HL-60 (cell line): Measurements from ENCODE around the gene ARHGAP27.

Source experiments
- GABPA ChIP-seq: IDR thresholded peaks from 2 replicates; pipeline ENCODE4 v1.6.1; 2012; ENCODE audit warnings: low read depth
- POLR2AphosphoS5 ChIP-seq: IDR thresholded peaks from 2 replicates; pipeline ENCODE4 v1.6.1; 2012; ENCODE audit warnings: low read depth
- SPI1 ChIP-seq: IDR thresholded peaks from 2 replicates; pipeline ENCODE4 v1.6.1; 2012; ENCODE audit warnings: low read depth, mild to moderate bottlenecking, borderline replicate concordance
- TF ChIP-seq, protein P1 (sequence below): IDR thresholded peaks from one replicate; pipeline ENCODE4 v1.5.1; 2011; ENCODE audit warnings: low read length, control low read depth, inconsistent platforms; ENCODE audit not compliant: insufficient read depth
- TF ChIP-seq, protein P2 (sequence below): IDR thresholded peaks from 2 replicates; pipeline ENCODE4 v1.6.1; 2012; ENCODE audit warnings: low read depth; ENCODE audit not compliant: insufficient replicate concordance

DNA sequence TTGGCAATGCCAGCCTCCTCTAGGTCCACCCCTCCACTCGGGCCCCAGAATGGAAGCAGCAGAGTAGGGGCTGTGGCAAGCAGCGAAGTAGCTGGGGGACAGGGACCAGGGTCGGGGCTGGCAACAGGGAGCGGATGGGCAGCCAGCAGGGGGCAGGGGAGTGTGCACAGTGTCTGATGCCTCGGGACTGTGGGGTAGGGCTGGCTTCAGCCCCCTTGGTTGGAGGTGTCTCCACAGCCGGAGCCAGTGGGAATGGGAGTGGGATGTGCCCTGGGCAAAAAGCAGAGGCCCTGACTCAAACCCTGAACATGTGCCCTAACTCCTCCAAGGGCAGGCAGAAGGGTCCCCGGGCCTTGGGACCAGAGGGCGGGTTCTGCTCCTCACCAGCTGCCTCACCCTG lies 18.5 kb upstream of the ARHGAP27 start:
- TF ChIP-seq, protein P1, sequence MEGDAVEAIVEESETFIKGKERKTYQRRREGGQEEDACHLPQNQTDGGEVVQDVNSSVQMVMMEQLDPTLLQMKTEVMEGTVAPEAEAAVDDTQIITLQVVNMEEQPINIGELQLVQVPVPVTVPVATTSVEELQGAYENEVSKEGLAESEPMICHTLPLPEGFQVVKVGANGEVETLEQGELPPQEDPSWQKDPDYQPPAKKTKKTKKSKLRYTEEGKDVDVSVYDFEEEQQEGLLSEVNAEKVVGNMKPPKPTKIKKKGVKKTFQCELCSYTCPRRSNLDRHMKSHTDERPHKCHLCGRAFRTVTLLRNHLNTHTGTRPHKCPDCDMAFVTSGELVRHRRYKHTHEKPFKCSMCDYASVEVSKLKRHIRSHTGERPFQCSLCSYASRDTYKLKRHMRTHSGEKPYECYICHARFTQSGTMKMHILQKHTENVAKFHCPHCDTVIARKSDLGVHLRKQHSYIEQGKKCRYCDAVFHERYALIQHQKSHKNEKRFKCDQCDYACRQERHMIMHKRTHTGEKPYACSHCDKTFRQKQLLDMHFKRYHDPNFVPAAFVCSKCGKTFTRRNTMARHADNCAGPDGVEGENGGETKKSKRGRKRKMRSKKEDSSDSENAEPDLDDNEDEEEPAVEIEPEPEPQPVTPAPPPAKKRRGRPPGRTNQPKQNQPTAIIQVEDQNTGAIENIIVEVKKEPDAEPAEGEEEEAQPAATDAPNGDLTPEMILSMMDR = no peak
- TF ChIP-seq, protein P2, sequence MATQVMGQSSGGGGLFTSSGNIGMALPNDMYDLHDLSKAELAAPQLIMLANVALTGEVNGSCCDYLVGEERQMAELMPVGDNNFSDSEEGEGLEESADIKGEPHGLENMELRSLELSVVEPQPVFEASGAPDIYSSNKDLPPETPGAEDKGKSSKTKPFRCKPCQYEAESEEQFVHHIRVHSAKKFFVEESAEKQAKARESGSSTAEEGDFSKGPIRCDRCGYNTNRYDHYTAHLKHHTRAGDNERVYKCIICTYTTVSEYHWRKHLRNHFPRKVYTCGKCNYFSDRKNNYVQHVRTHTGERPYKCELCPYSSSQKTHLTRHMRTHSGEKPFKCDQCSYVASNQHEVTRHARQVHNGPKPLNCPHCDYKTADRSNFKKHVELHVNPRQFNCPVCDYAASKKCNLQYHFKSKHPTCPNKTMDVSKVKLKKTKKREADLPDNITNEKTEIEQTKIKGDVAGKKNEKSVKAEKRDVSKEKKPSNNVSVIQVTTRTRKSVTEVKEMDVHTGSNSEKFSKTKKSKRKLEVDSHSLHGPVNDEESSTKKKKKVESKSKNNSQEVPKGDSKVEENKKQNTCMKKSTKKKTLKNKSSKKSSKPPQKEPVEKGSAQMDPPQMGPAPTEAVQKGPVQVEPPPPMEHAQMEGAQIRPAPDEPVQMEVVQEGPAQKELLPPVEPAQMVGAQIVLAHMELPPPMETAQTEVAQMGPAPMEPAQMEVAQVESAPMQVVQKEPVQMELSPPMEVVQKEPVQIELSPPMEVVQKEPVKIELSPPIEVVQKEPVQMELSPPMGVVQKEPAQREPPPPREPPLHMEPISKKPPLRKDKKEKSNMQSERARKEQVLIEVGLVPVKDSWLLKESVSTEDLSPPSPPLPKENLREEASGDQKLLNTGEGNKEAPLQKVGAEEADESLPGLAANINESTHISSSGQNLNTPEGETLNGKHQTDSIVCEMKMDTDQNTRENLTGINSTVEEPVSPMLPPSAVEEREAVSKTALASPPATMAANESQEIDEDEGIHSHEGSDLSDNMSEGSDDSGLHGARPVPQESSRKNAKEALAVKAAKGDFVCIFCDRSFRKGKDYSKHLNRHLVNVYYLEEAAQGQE = no peak
- TF ChIP-seq SPI1 = no peak
- TF ChIP-seq POLR2AphosphoS5 = no peak
- no peak for TF ChIP-seq GABPA
